Progenitor cell of endocrine pancreas (in vitro differentiated cells): ENCODE results near the gene MTERF2. TPM values are rescaled to one million over a fixed set of nuclear protein-coding genes. Genes with fewer than 3 reads are reported as not detected.

ENCODE experiments used
- DNase-seq: peaks from one replicate; pipeline ENCODE4 v3.0.0; 2021; ENCODE audit warnings: low spot score; ENCODE audit not compliant: unreplicated experiment
- H3K27ac Mint-ChIP-seq: 2 replicates; pipeline ENCODE4 v1.8.0; 2021; ENCODE audit warnings: mild to moderate bottlenecking, moderate library complexity, mixed read lengths
- H3K27me3 Mint-ChIP-seq: 2 replicates; pipeline ENCODE4 v1.8.0; 2021; ENCODE audit warnings: mixed read lengths
- H3K36me3 Mint-ChIP-seq: 2 replicates; pipeline ENCODE4 v1.8.0; 2022; ENCODE audit warnings: mixed read lengths; ENCODE audit not compliant: insufficient read depth
- H3K4me1 Mint-ChIP-seq: 2 replicates; pipeline ENCODE4 v1.8.0; 2021; ENCODE audit warnings: low read depth, mixed read lengths
- H3K4me3 Mint-ChIP-seq: 2 replicates; pipeline ENCODE4 v1.8.0; 2021; ENCODE audit warnings: low read depth, mild to moderate bottlenecking, moderate library complexity, mixed read lengths
- H3K9me3 Mint-ChIP-seq: 2 replicates; pipeline ENCODE4 v1.8.0; 2021; ENCODE audit warnings: low read depth, mixed read lengths
- total RNA-seq: library from RNA; stranded (reverse); gene quantifications from 2 replicates; pipeline ENCODE4 v1.2.1, GENCODE V29; 2021
- TF ChIP-seq, protein P1 (sequence below): fragments of 200-600 bp; sonication (generic); IDR thresholded peaks from one replicate; pipeline ENCODE4 v1.5.0; 2021; ENCODE audit warnings: antibody characterized with exemption, mild to moderate bottlenecking; ENCODE audit not compliant: unreplicated experiment

MTERF2 gene
- total RNA-seq, 1 donor from 2014 or later, result 15.3 TPM

DNA sequence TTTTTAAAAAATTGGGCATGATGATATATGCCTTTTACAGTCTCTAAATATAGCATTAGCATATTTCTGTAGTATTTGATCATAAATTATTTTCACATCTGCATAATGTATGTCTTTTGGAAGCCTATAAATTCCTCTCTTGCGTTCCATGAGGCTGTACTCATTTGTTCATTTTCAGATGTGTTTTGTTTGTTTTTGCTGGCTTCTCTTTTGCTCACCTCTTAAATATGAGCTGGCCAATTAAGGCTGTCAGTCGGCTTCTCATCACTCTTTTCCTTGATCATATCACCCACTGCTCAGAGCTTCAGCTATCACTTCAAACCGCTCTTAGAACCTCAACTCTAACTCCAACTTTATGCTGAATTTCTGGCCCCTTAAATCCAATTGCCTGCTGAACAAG is 24.7 kb downstream of the MTERF2 start:
- DNase-seq, result no peak
- peaks cover 18% of the 10 kb centered on the region for H3K4me1 Mint-ChIP-seq
- H3K9me3 Mint-ChIP-seq, result no peaks in the 10 kb centered on the region
- H3K4me3 Mint-ChIP-seq, result no peak overlapping the region
- TF ChIP-seq, protein P1, sequence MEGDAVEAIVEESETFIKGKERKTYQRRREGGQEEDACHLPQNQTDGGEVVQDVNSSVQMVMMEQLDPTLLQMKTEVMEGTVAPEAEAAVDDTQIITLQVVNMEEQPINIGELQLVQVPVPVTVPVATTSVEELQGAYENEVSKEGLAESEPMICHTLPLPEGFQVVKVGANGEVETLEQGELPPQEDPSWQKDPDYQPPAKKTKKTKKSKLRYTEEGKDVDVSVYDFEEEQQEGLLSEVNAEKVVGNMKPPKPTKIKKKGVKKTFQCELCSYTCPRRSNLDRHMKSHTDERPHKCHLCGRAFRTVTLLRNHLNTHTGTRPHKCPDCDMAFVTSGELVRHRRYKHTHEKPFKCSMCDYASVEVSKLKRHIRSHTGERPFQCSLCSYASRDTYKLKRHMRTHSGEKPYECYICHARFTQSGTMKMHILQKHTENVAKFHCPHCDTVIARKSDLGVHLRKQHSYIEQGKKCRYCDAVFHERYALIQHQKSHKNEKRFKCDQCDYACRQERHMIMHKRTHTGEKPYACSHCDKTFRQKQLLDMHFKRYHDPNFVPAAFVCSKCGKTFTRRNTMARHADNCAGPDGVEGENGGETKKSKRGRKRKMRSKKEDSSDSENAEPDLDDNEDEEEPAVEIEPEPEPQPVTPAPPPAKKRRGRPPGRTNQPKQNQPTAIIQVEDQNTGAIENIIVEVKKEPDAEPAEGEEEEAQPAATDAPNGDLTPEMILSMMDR, result no peak
- H3K27me3 Mint-ChIP-seq, result no peaks in the 10 kb centered on the region
- H3K27ac Mint-ChIP-seq, result no peak overlapping the region
- H3K36me3 Mint-ChIP-seq, result peaks cover 9% of the 10 kb centered on the region

DNA sequence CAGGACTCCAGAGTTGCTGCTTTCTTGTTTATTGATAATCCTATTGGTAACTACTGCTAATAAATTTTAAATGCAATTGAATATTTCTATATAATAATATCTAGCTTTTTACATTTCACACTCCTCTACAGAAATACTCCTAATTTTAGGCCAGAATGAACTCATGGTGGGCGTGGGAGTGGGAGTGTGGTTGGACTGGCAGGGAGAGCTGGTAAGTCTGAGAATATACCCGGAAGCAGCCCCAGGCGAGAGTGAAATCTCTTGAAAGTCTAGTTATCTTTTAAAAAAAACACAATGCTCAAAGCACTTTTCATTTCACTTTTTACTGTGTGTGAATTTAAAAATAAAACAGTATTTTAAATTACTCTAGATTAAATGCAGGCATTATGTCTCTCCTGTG is 26.5 kb downstream of the MTERF2 start:
- no peaks in the 10 kb centered on the region for H3K9me3 Mint-ChIP-seq
- TF ChIP-seq, protein P1, result no peak
- no peaks in the 10 kb centered on the region for H3K27me3 Mint-ChIP-seq
- no peak for DNase-seq
- no peak overlapping the region for H3K4me3 Mint-ChIP-seq
- peaks cover 20% of the 10 kb centered on the region for H3K4me1 Mint-ChIP-seq
- peaks cover 6% of the 10 kb centered on the region for H3K36me3 Mint-ChIP-seq
- H3K27ac Mint-ChIP-seq, result no peak overlapping the region

DNA sequence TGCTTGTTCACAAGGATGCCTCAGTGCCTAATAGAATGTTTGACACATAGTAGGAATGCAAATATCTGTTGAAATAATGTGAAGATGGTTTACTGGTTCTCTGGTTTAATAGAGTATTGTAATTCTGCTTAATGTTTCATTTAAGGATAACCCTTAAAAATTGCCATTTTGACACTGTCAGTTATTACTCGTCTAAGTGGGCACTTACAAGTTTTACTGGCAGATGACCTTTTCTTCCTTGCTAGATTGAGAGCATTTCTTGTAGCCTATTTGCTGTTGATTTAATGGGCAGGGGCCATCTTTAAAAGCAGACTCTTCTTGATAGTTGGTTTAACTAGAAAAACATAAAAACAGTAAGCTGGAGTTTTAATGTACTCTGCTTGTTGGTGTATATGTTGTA is 29.4 kb downstream of the MTERF2 start:
- peak overlapping the region; percentile 93 for H3K4me3 Mint-ChIP-seq
- H3K27me3 Mint-ChIP-seq, result peaks cover 4% of the 10 kb centered on the region
- TF ChIP-seq, protein P1, result no peak
- peak overlapping the region; percentile 98 for H3K27ac Mint-ChIP-seq
- H3K4me1 Mint-ChIP-seq, result peaks cover 14% of the 10 kb centered on the region
- H3K9me3 Mint-ChIP-seq, result no peaks in the 10 kb centered on the region
- DNase-seq, result no peak
- no peaks in the 10 kb centered on the region for H3K36me3 Mint-ChIP-seq

DNA sequence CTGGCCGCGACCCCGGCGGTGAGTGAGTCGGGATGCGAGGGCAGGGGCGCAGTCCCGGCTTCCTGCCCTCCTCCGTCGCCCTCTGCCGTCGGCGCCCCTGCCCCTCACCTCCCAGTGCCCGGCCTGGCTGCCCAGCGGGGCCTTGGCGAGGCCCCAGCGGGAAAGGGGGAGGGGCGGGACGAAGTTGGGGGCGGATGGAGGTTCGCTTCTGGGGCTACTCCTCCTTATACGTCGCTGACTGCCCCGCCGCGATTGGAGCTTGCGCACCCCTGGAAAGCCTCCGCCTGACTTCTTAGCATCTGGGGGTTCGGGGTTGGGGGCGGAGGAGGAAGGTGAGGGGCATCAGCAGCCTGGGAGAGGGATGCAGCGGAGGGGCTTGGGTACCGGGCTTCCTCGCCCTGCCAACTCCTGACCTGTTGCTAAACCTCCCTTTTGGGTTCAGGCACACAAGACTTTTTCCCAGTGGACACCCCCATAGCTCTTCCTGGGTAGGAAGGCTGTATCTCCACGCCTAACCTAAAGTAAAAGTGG is 30.8 kb downstream of the MTERF2 start:
- Mint-ChIP-seq H3K36me3 (no peaks in the 10 kb centered on the region), H3K27me3 (peaks cover 15% of the 10 kb centered on the region), H3K9me3 (no peaks in the 10 kb centered on the region), H3K4me3 (peak overlapping the region; percentile 93), H3K4me1 (peaks cover 11% of the 10 kb centered on the region), H3K27ac (peak overlapping the region; percentile 98)
- TF ChIP-seq, protein P1, result no peak
- no peak for DNase-seq

DNA sequence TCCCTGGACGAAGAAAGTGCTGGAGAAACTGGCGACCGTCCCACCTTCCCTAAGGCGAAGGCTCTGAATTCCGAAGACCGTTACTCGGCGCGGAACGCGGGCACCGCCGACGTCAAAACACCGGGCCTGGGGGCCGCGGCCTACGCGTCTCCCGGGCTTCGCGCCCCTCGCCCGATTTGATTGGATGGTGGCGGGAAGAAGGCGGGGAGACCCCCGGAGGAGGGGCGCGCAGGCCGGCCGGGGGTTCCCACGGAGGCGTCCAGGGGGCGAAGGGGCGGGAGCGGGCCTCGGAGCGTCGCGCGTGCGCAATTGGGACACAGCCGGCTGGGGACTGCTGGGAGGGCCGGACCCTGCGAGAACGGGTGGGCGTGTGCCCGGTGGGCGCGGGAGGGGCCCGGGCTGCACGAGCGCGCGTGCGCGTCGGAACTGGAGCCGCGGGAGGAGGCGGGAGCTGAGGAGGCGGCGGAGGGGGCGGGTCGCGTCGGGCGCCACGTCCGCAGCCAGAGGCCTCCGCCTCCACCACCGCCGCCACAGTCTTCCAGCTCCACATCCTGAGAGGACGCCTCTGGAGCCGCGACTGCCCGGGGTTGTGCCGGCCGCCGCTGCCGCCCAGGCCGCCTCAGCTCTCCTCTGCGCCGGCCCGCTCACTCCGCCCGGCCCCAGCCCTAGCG is 31.4 kb downstream of the MTERF2 start, which contains the start of gene TMEM263:
Gene TMEM263 (plus strand): TSS at position 531 of the 671 bp plus-strand sequence. CDS start 11,210 bp downstream, outside the sequence.
- H3K36me3 Mint-ChIP-seq, result no peaks in the 10 kb centered on the region
- no peaks in the 10 kb centered on the region for H3K9me3 Mint-ChIP-seq
- H3K27ac Mint-ChIP-seq, result peak within 1 kb of the TSS; percentile 98
- TF ChIP-seq, protein P1, result no peak
- peak; percentile 95 for DNase-seq
- H3K4me3 Mint-ChIP-seq, result peak within 1 kb of the TSS; percentile 93
- peaks cover 19% of the 10 kb centered on the region for H3K27me3 Mint-ChIP-seq
- peaks cover 11% of the 10 kb centered on the region for H3K4me1 Mint-ChIP-seq
